SK-N-SH (cell line): ENCODE measurements around the gene KCTD15.

Source experiments
- MXI1 ChIP-seq: IDR thresholded peaks from 2 replicates; pipeline ENCODE4 v1.6.1; 2012; ENCODE audit warnings: mild to moderate bottlenecking, low read depth, low read length, improper control_type of control experiment
- POLR2AphosphoS5 ChIP-seq: IDR thresholded peaks from 2 replicates; pipeline ENCODE4 v1.6.1; 2012; ENCODE audit warnings: low read depth, low read length
- RAD21 ChIP-seq: IDR thresholded peaks from 2 replicates; pipeline ENCODE4 v1.6.1; 2012; ENCODE audit warnings: mild to moderate bottlenecking, low read length
- SIN3A ChIP-seq: IDR thresholded peaks from 2 replicates; pipeline ENCODE4 v1.6.1; 2012; ENCODE audit warnings: low read depth, mild to moderate bottlenecking, low read length, moderate library complexity, borderline replicate concordance
- SMC3 ChIP-seq: IDR thresholded peaks from 2 replicates; pipeline ENCODE4 v1.6.1; 2012; ENCODE audit warnings: low read depth, low read length, improper control_type of control experiment
- TAF1 ChIP-seq: IDR thresholded peaks from 2 replicates; pipeline ENCODE4 v1.6.1; 2012; ENCODE audit warnings: low read depth, mild to moderate bottlenecking, low read length, moderate library complexity, borderline replicate concordance
- TF ChIP-seq, protein P1 (sequence below): IDR thresholded peaks from 2 replicates; pipeline ENCODE4; 2012
- TF ChIP-seq, protein P2 (sequence below): fragments of 200-600 bp; sonication (generic); IDR thresholded peaks from 2 replicates; pipeline ENCODE4 v1.6.1; 2017; ENCODE audit warnings: antibody characterized with exemption, mild to moderate bottlenecking, moderate library complexity

DNA sequence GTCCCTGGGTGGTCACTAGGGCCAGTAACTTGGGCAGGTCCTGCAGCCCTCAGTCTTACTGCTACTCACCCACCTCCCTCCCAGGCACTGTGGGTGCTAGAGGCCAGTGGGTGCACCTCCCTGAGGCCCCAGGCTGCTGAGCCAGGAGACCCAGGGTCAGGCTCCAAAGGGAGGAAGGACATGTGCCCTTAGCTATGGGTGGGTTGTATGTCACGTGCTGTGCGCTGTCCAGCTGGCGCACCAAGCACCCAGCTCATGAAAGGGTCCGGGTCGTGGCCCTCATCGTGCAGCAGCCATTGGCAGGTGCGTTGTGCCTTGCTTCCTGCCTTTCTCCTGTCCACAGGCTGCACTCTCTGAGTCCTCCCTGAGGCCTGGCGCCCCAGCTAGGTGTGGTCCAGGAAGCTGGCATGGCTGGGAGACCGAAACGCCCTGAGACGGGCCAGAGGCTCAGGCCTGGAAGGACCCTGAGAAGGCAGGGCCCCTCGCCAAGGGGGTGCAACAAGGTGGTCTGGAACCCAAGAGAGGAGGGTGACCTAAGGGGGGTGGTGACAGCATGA lies 47.0 kb upstream of the KCTD15 start:
- TF ChIP-seq POLR2AphosphoS5, result no peak
- TF ChIP-seq RAD21, result no peak
- TF ChIP-seq TAF1, result no peak
- TF ChIP-seq, protein P1, sequence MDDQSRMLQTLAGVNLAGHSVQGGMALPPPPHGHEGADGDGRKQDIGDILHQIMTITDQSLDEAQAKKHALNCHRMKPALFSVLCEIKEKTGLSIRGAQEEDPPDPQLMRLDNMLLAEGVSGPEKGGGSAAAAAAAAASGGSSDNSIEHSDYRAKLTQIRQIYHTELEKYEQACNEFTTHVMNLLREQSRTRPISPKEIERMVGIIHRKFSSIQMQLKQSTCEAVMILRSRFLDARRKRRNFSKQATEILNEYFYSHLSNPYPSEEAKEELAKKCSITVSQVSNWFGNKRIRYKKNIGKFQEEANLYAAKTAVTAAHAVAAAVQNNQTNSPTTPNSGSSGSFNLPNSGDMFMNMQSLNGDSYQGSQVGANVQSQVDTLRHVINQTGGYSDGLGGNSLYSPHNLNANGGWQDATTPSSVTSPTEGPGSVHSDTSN, result no peak
- TF ChIP-seq, protein P2, sequence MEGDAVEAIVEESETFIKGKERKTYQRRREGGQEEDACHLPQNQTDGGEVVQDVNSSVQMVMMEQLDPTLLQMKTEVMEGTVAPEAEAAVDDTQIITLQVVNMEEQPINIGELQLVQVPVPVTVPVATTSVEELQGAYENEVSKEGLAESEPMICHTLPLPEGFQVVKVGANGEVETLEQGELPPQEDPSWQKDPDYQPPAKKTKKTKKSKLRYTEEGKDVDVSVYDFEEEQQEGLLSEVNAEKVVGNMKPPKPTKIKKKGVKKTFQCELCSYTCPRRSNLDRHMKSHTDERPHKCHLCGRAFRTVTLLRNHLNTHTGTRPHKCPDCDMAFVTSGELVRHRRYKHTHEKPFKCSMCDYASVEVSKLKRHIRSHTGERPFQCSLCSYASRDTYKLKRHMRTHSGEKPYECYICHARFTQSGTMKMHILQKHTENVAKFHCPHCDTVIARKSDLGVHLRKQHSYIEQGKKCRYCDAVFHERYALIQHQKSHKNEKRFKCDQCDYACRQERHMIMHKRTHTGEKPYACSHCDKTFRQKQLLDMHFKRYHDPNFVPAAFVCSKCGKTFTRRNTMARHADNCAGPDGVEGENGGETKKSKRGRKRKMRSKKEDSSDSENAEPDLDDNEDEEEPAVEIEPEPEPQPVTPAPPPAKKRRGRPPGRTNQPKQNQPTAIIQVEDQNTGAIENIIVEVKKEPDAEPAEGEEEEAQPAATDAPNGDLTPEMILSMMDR, result no peak
- TF ChIP-seq MXI1, result no peak
- no peak for TF ChIP-seq SIN3A
- TF ChIP-seq SMC3, result no peak
